ENCODE data around the gene BPIFB6. TPM values are rescaled to one million over a fixed set of nuclear protein-coding genes. Genes with fewer than 3 reads are reported as not detected.

Gene BPIFB6
- total and polyA plus RNA-seq, 9 donors = not detected

GRCh38 chr20:33032555-33032954, 1.1 kb downstream of the BPIFB6 start:
- no peak for DNase-seq
- H3K4me3 ChIP-seq = no peak overlapping the region

GRCh38 chr20:33033381-33033780, 1.9 kb downstream of the BPIFB6 start:
- intact Hi-C loops (cut with DNase I) = no loop called here
- Histone ChIP-seq H3K27ac (no peak overlapping the region), H3K27me3 (no peaks in the 10 kb centered on the region), H3K36me3 (no peaks in the 10 kb centered on the region), H3K4me1 (ENCODE audit: insufficient read depth) (no peaks in the 10 kb centered on the region), H3K9me3 (no peaks in the 10 kb centered on the region), H3K4me3 (no peak overlapping the region)
- DNase-seq = no peak
- WGBS, 3 donors = 68 to 80% (median 75%) methylated on average over 5 of the region's 5 CpGs
- TF ChIP-seq POLR2A (IDR thresholded peaks at IDR 0.05) = no peak
- TF ChIP-seq EP300 (IDR thresholded peaks at IDR 0.05) = no peak
- TF ChIP-seq CTCF (IDR thresholded peaks at IDR 0.05) = no peak

More at GRCh38 chr20:33032555-33032954, 1.1 kb downstream of the BPIFB6 start:
- Histone ChIP-seq H3K27ac (no peak overlapping the region), H3K27me3 (no peaks in the 10 kb centered on the region), H3K36me3 (no peaks in the 10 kb centered on the region), H3K9me3 (no peaks in the 10 kb centered on the region), H3K4me1 (ENCODE audit: insufficient read depth) (no peaks in the 10 kb centered on the region)
- TF ChIP-seq CTCF (IDR thresholded peaks at IDR 0.05) = no peak
- TF ChIP-seq POLR2A (IDR thresholded peaks at IDR 0.05) = no peak
- no peak for TF ChIP-seq EP300 (IDR thresholded peaks at IDR 0.05)
- WGBS, 3 donors = 72 to 76% (median 75%) methylated on average over 6 of the region's 6 CpGs
- intact Hi-C loops (cut with DNase I) = no loop called here

GRCh38 chr20:33034115-33034514, 2.7 kb downstream of the BPIFB6 start:
- Histone ChIP-seq H3K4me3 (no peak overlapping the region), H3K27ac (no peak overlapping the region), H3K9me3 (no peaks in the 10 kb centered on the region), H3K4me1 (ENCODE audit: insufficient read depth) (no peaks in the 10 kb centered on the region), H3K36me3 (no peaks in the 10 kb centered on the region), H3K27me3 (no peaks in the 10 kb centered on the region)
- no peak for TF ChIP-seq EP300 (IDR thresholded peaks at IDR 0.05)
- intact Hi-C loops (cut with DNase I) = no loop called here
- DNase-seq = no peak
- WGBS, 3 donors = 78 to 91% (median 89%) methylated on average over 5 of the region's 5 CpGs

- TF ChIP-seq POLR2A (IDR thresholded peaks at IDR 0.05) = no peak
- no peak for TF ChIP-seq CTCF (IDR thresholded peaks at IDR 0.05)
- no peak for TF ChIP-seq EP300 (IDR thresholded peaks at IDR 0.05)
- Histone ChIP-seq H3K36me3 (no peaks in the 10 kb centered on the region), H3K27me3 (no peaks in the 10 kb centered on the region), H3K4me1 (ENCODE audit: insufficient read depth) (no peaks in the 10 kb centered on the region), H3K9me3 (no peaks in the 10 kb centered on the region), H3K4me3 (no peak overlapping the region), H3K27ac (no peak overlapping the region)
- no peak for DNase-seq
- 72 to 85% (median 74%) methylated on average over 6 of the region's 6 CpGs for WGBS, 3 donors
- intact Hi-C loops (cut with DNase I) = no loop called here
These were observed 3.5 kb downstream of the BPIFB6 start for GRCh38 chr20:33034901-33035492.

- 51 to 68% (median 53%) methylated on average over 5 of the region's 5 CpGs for WGBS, 3 donors
- no peaks in the 10 kb centered on the region for H3K27me3 ChIP-seq
- intact Hi-C loops (cut with DNase I) = no loop called here
- H3K36me3 ChIP-seq = no peaks in the 10 kb centered on the region
- TF ChIP-seq EP300 (IDR thresholded peaks at IDR 0.05) (no peak), POLR2A (IDR thresholded peaks at IDR 0.05) (no peak), CTCF (IDR thresholded peaks at IDR 0.05) (no peak)
- no peaks in the 10 kb centered on the region for H3K9me3 ChIP-seq
- H3K4me1 ChIP-seq (ENCODE audit: insufficient read depth) = no peaks in the 10 kb centered on the region
- DNase-seq = no peak
- H3K27ac ChIP-seq = no peak overlapping the region
- H3K4me3 ChIP-seq = no peak overlapping the region
These were observed 6.0 kb downstream of the BPIFB6 start for GRCh38 chr20:33037456-33037855.
